Activated CD4-positive, alpha-beta memory T cell treated with anti-CD3 and anti-CD28 coated beads for 36 hours (primary cell): Measurements from ENCODE around the gene SPI1. TPM values are rescaled to one million over a fixed set of nuclear protein-coding genes. Genes with fewer than 3 reads are reported as not detected.
"Not testable (repeated sequence)": the region's sequence is repeated elsewhere in the genome, so short reads cannot be mapped to it uniquely, and the experiment has no call there.

Experiments used
- CTCF ChIA-PET: fragments of 350-600 bp; sonication (Branson Sonifier 250); formaldehyde crosslinking; loops from one replicate; lab custom pipeline; 2021; ENCODE audit warnings: antibody characterized with exemption, inconsistent platforms; lab: Charles Lee
- POLR2A ChIA-PET: fragments of 350-600 bp; sonication (Branson Sonifier 250); formaldehyde crosslinking; loops from one replicate; lab custom pipeline; 2021; ENCODE audit warnings: antibody characterized with exemption; lab: Charles Lee
- DNase-seq: peaks from one replicate; pipeline ENCODE4 v3.0.0-alpha.2; 2020
- H3K27ac Mint-ChIP-seq: one replicate; pipeline ENCODE4 v1.8.0; 2021; ENCODE audit warnings: mixed read lengths
- H3K27me3 Mint-ChIP-seq: one replicate; pipeline ENCODE4 v1.8.0; 2021; ENCODE audit warnings: mixed read lengths
- H3K36me3 Mint-ChIP-seq: one replicate; pipeline ENCODE4 v1.8.0; 2021; ENCODE audit warnings: mixed read lengths
- H3K4me1 Mint-ChIP-seq: one replicate; pipeline ENCODE4 v1.8.0; 2021; ENCODE audit warnings: low read depth, mixed read lengths
- H3K4me3 Mint-ChIP-seq: one replicate; pipeline ENCODE4 v1.8.0; 2021; ENCODE audit warnings: mild to moderate bottlenecking, mixed read lengths
- H3K9me3 Mint-ChIP-seq: one replicate; pipeline ENCODE4 v1.8.0; 2021; ENCODE audit warnings: mixed read lengths
- intact Hi-C: fragments of 100-400 bp; cut with micrococcal nuclease; formaldehyde crosslinking; loops from one replicate; pipeline ENCODE4 v1.15.1; 2023
- total RNA-seq, 2 experiments: library from RNA; stranded (reverse); gene quantifications; one replicate each; pipeline ENCODE4 v1.2.3, GENCODE V29; 2021

SPI1 gene
- total RNA-seq, 2 experiments from 2014 or later, result not detected

- DNase-seq, result no peak
- POLR2A ChIA-PET, result no interaction called here
- Mint-ChIP-seq H3K4me1 (no peaks in the 10 kb centered on the region), H3K27me3 (no peaks in the 10 kb centered on the region), H3K36me3 (no peaks in the 10 kb centered on the region), H3K4me3 (no peak overlapping the region), H3K9me3 (no peaks in the 10 kb centered on the region), H3K27ac (no peak overlapping the region)
- CTCF ChIA-PET, result no interaction called here
- intact Hi-C loops, result no loop called here
Measured at GRCh38 chr11:47342036-47342803, 36.1 kb downstream of the SPI1 start.

GRCh38 chr11:47340980-47341775 lies 37.2 kb downstream of the SPI1 start:
- no peaks in the 10 kb centered on the region for H3K36me3 Mint-ChIP-seq
- CTCF ChIA-PET, result no interaction called here
- no peaks in the 10 kb centered on the region for H3K9me3 Mint-ChIP-seq
- intact Hi-C loops, result no loop called here
- no peak overlapping the region for H3K4me3 Mint-ChIP-seq
- H3K27me3 Mint-ChIP-seq, result no peaks in the 10 kb centered on the region
- POLR2A ChIA-PET, result no interaction called here
- DNase-seq, result no peak
- no peak overlapping the region for H3K27ac Mint-ChIP-seq
- H3K4me1 Mint-ChIP-seq, result no peaks in the 10 kb centered on the region

GRCh38 chr11:47340010-47340409 lies 38.3 kb downstream of the SPI1 start:
- ChIA-PET POLR2A (no interaction called here), CTCF (no interaction called here)
- H3K36me3 Mint-ChIP-seq, result no peaks in the 10 kb centered on the region
- no peaks in the 10 kb centered on the region for H3K4me1 Mint-ChIP-seq
- intact Hi-C loops, result no loop called here
- H3K27ac Mint-ChIP-seq, result no peak overlapping the region
- H3K4me3 Mint-ChIP-seq, result no peak overlapping the region
- DNase-seq, result no peak
- no peaks in the 10 kb centered on the region for H3K9me3 Mint-ChIP-seq
- H3K27me3 Mint-ChIP-seq, result no peaks in the 10 kb centered on the region

GRCh38 chr11:47338396-47339241 lies 39.7 kb downstream of the SPI1 start:
- ChIA-PET CTCF (no interaction called here), POLR2A (no interaction called here)
- Mint-ChIP-seq H3K9me3 (no peaks in the 10 kb centered on the region), H3K27ac (no peak overlapping the region), H3K4me3 (no peak overlapping the region), H3K36me3 (no peaks in the 10 kb centered on the region), H3K27me3 (no peaks in the 10 kb centered on the region), H3K4me1 (no peaks in the 10 kb centered on the region)
- DNase-seq, result no peak
- intact Hi-C loops, result no loop called here

- ChIA-PET POLR2A (no interaction called here), CTCF (interaction anchor here (1.3 kb wide), 1 partner anchor 37 kb away, joined by 4 read pairs; no protein-coding TSS in a partner anchor)
- H3K36me3 Mint-ChIP-seq, result no peaks in the 10 kb centered on the region
- no peaks in the 10 kb centered on the region for H3K27me3 Mint-ChIP-seq
- no peaks in the 10 kb centered on the region for H3K4me1 Mint-ChIP-seq
- DNase-seq, result no peak
- no peak overlapping the region for H3K27ac Mint-ChIP-seq
- H3K9me3 Mint-ChIP-seq, result no peaks in the 10 kb centered on the region
- no peak overlapping the region for H3K4me3 Mint-ChIP-seq
- intact Hi-C loops, result no loop called here
Measured at GRCh38 chr11:47337229-47337924, 41.0 kb downstream of the SPI1 start.

GRCh38 chr11:47336595-47336994 lies 41.8 kb downstream of the SPI1 start:
- no peak overlapping the region for H3K4me3 Mint-ChIP-seq
- CTCF ChIA-PET, result interaction anchor here (1.3 kb wide), 1 partner anchor 38 kb away, joined by 4 read pairs; no protein-coding TSS in a partner anchor
- H3K27ac Mint-ChIP-seq, result no peak overlapping the region
- POLR2A ChIA-PET, result interaction anchor here (0.6 kb wide), 1 partner anchor 59 kb away, joined by 3 read pairs; no protein-coding TSS in a partner anchor
- no peaks in the 10 kb centered on the region for H3K9me3 Mint-ChIP-seq
- H3K36me3 Mint-ChIP-seq, result no peaks in the 10 kb centered on the region
- DNase-seq, result no peak
- no peaks in the 10 kb centered on the region for H3K27me3 Mint-ChIP-seq
- intact Hi-C loops, result no loop called here
- no peaks in the 10 kb centered on the region for H3K4me1 Mint-ChIP-seq

- Mint-ChIP-seq H3K27me3 (no peaks in the 10 kb centered on the region), H3K9me3 (no peaks in the 10 kb centered on the region), H3K4me1 (no peaks in the 10 kb centered on the region), H3K27ac (no peak overlapping the region), H3K36me3 (no peaks in the 10 kb centered on the region), H3K4me3 (no peak overlapping the region)
- intact Hi-C loops, result no loop called here
- ChIA-PET POLR2A (no interaction called here), CTCF (no interaction called here)
- no peak for DNase-seq
Measured at GRCh38 chr11:47335733-47336132, 42.6 kb downstream of the SPI1 start.

GRCh38 chr11:47334699-47335411 lies 43.5 kb downstream of the SPI1 start:
- intact Hi-C loops, result not testable (repeated sequence)

GRCh38 chr11:47333886-47334443 lies 44.4 kb downstream of the SPI1 start:
- ChIA-PET POLR2A (no interaction called here), CTCF (no interaction called here)

More at GRCh38 chr11:47334699-47335411, 43.5 kb downstream of the SPI1 start:
- POLR2A ChIA-PET, H3K36me3 Mint-ChIP-seq, H3K27me3 Mint-ChIP-seq, H3K4me3 Mint-ChIP-seq, H3K27ac Mint-ChIP-seq, CTCF ChIA-PET, H3K9me3 Mint-ChIP-seq, DNase-seq, H3K4me1 Mint-ChIP-seq: not testable (repeated sequence)

GRCh38 chr11:47333526-47333845 lies 44.9 kb downstream of the SPI1 start:
- ChIA-PET CTCF (no interaction called here), POLR2A (no interaction called here)
- Mint-ChIP-seq H3K4me3 (no peak overlapping the region), H3K36me3 (no peaks in the 10 kb centered on the region), H3K27ac (no peak overlapping the region), H3K9me3 (no peaks in the 10 kb centered on the region), H3K27me3 (no peaks in the 10 kb centered on the region), H3K4me1 (no peaks in the 10 kb centered on the region)
- intact Hi-C loops, result no loop called here
- DNase-seq, result no peak

More at GRCh38 chr11:47333886-47334443, 44.4 kb downstream of the SPI1 start:
- Mint-ChIP-seq H3K36me3 (no peaks in the 10 kb centered on the region), H3K27ac (no peak overlapping the region), H3K9me3 (no peaks in the 10 kb centered on the region), H3K4me3 (no peak overlapping the region), H3K27me3 (no peaks in the 10 kb centered on the region), H3K4me1 (no peaks in the 10 kb centered on the region)
- no peak for DNase-seq
- intact Hi-C loops, result no loop called here
